Measurements from ENCODE around the gene AFMID.
"Not testable (repeated sequence)": the region's sequence is repeated elsewhere in the genome, so short reads cannot be mapped to it uniquely, and the experiment has no call there.

The AFMID gene

DNA sequence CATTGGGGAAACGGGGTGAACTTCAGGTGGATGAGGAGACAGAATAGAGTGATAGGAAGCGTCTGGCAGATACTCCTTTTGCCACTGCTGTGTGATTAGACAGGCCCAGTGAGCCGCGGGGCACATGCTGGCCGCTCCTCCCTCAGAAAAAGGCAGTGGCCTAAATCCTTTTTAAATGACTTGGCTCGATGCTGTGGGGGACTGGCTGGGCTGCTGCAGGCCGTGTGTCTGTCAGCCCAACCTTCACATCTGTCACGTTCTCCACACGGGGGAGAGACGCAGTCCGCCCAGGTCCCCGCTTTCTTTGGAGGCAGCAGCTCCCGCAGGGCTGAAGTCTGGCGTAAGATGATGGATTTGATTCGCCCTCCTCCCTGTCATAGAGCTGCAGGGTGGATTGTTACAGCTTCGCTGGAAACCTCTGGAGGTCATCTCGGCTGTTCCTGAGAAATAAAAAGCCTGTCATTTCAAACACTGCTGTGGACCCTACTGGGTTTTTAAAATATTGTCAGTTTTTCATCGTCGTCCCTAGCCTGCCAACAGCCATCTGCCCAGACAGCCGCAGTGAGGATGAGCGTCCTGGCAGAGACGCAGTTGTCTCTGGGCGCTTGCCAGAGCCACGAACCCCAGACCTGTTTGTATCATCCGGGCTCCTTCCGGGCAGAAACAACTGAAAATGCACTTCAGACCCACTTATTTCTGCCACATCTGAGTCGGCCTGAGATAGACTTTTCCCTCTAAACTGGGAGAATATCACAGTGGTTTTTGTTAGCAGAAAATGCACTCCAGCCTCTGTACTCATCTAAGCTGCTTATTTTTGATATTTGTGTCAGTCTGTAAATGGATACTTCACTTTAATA lies 37.3 kb downstream of the AFMID start:
- peak; percentile 83 for DNase-seq

DNA sequence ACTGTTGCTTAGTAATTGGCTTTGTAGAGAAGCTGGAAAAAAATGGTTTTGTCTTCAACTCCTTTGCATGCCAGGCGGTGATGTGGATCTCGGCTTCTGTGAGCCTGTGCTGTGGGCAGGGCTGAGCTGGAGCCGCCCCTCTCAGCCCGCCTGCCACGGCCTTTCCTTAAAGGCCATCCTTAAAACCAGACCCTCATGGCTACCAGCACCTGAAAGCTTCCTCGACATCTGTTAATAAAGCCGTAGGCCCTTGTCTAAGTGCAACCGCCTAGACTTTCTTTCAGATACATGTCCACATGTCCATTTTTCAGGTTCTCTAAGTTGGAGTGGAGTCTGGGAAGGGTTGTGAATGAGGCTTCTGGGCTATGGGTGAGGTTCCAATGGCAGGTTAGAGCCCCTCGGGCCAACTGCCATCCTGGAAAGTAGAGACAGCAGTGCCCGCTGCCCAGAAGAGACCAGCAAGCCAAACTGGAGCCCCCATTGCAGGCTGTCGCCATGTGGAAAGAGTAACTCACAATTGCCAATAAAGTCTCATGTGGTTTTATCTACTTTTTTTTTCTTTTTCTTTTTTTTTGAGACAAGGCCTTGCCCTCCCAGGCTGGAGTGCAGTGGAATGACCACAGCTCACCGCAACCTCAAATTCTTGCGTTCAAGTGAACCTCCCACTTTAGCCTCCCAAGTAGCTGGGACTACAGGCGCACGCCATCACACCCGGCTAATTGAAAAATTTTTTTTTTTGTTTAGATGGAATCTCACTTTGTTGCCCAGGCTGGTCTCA lies 38.1 kb downstream of the AFMID start:
- DNase-seq = no peak

DNA sequence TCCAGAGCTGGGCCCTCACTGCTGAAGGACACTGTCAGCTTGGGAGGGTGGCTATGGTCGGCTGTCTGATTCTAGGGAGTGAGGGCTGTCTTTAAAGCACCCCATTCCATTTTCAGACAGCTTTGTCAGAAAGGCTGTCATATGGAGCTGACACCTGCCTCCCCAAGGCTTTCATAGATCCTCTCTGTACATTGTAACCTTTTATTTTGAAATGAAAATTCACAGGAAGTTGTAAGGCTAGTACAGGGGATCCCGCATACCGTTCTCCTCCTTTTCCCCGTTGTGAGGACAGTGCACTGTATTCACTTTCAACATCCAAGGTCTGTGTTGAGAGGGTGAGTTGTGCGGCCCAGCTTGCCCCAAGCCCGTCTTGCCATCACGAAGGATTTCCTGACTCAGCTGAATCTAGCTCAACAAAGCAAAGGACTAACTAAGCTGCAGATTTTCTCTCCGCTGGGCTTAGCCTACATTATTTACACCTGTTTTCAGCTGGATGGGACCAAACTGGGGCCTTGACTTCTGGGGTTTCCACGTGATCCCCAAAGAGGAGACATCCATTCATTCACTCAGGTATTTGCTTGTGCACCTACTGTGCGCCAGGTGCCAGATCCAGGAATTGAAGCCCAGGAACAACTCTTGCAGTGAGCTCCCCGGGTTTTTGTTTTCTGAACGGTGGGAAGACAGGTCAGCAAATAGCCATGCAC lies 39.0 kb downstream of the AFMID start:
- DNase-seq = no peak

DNA sequence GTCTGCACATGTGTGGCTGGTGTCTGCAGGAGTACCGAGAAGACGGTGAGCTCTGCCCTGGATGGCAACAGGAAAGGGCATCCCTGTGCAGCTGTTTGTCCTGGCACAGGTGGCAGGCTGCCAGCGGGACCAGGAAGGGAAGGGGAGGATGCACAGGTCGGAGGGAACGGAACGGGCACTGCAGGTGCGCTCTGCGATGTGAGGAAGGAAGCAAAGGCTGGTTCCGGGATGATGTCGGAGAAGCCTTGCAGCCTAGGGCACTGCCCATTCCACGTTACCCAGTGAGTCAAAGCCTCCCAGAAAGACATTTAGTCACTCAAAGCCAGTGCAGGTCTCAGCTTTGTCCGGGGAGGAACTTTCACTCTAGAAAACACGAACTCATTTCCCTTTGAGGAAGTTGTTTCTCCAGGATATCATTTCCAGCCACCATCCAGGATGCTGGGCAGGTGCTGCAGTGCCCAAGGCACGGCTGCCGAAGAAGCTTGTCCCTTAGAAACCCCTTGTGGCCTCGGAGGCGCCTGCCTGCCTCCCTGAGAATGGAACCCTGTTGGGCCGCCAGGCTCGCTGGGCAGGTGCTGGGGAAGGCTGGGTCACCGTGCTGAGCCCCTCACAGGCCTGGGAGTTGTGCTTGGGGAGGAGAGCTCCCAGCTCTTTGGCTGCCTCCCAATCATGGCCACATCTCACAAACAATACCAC lies 39.7 kb downstream of the AFMID start:
- no peak for DNase-seq

DNA sequence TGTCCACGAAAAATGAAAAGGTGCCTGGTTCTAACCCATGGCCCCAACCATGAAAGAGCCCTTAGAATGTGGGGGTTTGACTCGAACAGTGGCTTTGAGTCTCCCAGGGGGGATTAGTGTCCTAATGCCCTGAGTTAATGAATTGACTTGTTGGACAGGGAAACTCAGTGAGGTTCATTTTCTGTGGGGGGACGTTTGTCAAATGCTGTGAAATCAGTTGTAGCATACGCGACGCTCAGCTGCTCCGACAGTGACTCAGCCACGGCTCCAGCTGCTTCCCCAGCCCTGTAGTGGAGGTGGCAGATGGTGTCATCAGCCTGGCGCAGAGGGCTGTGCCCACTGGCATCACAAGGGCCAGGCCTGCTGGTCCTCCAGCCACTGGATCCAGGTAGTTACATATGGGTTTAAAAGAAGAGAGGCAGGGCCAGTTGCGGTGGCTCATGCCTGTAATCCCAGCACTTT lies 40.3 kb downstream of the AFMID start:
- no peak for DNase-seq

DNA sequence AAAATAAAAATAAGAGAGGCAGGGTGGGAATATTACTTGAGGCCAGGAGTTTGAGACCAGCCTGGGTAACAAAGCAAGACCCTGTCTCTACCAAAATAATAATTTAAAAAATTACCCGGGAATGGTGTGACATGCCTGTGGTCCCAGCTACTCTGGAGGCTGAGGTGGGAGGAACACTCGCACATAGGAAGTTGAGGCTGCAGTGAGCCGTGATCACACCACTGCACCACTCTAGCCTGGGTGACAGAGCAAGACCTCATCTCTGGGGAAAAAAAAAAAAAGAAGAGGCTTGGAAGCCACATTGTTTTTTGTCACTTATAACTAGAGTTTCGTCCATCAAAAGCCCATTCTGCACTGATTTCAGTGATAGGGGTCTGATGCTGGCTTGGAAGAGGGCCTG lies 41.0 kb downstream of the AFMID start:
- DNase-seq = no peak

DNA sequence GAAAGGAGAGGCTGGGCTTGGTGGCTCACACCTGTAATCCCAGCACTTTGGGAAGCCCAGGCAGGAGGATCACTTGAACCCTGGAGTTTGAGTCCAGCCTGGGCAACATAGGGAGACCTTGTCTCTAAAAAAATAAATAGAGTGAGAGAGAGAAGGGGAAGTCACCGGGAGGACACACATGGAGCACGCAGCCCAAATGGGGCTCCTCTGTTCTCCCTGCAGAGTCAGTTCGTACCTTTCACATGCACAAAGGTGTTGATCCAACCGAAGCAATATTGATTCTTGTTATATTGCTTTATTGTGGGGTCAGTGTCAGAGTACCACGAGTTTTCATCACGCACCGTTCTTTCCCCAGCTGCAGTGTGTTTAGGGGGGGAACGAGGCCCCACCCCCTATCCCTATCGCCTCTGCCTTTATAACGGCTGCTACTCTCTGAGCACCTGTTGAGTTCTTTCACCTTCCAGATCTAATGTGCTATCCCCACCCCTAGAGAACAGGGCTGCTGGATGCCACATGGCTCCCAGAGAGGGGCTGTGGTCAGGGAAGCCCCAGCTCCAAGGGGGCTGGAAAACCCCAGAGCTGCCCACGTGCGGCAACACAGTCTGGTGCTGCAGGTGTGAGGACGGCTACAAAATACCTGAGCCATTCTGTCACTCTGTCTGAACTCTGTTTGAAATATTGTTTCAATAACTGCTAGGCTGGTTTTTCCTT lies 43.2 kb downstream of the AFMID start:
- no peak for DNase-seq

DNA sequence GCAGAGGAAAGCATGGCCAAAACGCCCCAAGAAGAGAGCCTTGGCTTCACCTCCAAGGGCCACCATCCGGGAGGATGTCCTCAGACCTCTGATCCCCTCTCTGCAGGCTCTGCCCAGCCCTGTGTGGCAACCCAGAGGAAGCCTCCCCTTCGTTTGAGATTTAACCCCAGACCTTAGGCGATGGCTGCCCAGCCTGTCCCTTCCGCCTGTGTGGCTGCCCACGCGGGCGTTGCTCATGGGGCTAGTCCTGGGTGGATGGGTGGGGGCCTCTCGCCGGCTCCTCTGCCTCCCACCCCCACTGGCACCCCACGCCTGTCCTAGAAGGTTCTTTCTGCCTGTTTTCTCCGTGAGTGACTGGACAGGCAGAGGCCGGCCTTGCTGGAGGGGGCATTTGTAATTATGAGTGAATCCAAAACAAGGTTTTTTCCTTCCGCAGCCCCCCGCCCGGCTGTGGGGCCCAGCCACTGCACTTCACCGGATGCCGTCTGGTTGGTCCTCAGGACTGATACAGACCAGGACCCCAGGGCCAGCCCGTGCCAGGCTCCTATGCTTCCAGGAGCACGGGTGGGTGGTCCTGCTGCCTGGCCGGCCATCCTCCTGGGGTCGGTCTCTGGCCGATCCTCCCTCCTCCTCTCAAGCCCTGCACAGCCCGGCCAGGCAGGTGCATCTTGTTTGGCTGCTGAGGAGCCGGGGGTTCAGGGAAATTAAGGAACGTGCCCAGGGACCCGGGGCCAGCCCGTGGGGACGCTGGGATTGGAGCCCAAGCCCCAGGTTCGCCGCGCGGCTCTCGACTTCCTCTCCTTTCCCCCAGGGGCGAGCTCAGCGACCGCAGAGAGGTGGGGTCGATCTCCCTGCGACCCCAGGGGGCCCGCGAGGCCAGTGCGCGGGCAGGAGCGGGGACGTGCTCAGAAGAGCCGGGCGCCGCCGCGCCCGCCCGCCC lies 44.1 kb downstream of the AFMID start, which contains the start of gene TMEM235:
TSS of gene TMEM235 (plus strand) at position 636 of the 940 bp plus-strand sequence. CDS start 393 bp downstream, outside the sequence.
- no peak for DNase-seq

DNA sequence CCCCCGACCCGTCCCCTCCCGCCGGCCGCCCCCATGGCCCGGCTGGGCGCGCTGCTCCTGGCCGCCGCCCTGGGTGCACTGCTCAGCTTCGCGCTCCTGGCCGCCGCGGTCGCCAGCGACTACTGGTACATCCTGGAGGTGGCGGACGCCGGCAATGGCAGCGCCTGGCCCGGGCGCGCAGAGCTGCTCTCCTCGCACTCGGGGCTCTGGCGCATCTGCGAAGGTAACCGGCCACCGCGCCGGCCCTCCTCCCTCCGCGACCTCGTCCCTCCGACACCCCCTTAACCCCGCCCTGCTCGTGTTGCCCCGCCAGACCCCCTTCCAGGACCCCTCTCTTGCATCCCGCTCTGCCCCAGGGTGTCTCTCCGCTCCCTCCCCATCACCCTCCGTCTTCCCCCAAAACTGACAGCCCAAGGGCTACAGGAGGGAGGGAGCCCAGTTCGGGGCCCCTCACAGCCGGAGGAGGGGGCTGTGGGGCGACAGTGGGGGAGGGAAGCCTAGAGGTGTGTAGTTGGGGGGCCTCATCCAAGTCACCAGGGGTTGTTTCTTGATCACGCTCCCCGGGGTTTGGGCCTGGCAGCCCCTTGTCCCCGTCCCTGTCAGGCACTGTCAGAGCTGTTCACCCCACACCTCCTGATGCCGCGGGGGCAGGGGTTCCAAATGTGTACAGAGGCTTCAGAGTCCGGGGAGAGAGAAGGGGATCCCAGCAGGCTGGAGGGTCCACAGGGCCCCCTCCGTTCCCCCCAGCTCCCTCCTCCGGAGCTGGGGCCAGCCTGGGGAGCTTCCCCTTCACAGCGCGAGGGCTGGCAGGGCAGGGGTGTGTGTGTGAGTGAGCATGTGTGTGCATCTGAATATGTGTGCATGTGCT lies 45.1 kb downstream of the AFMID start:
- DNase-seq = no peak

DNA sequence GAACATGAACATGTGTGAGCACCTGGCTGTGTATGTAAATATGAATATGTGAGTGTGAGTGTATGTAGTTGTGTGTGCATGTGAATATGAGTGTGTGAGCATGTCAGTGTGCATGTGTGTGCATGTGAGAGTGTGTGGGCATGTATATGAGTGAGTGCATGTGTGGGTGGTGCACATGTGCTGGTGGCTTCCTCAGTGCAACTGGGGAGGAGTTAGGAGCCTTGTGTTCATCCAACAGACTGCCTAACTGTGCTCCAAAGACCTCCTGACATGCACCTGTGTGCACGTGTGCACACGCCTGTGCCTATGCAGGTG lies 45.7 kb downstream of the AFMID start:
- no peak for DNase-seq

DNA sequence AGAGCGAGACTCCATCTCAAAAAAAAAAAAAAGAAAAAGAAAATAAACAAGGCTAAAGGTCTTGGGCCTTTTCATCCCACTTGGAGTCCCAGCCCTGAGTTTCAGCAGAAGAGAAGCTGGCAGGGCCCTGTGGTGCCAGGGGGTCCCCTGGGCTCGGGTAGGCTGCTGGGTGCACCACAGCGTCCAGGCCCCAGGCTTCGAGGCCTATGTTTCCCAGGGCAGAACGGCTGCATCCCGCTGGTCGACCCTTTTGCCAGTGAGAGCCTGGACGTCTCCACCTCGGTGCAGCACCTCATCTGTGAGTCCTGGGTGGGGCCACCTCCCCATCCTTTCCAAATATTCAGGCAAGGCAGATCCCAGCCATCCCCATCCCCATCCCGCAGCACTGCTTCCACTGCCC lies 46.5 kb downstream of the AFMID start:
- DNase-seq = no peak

DNA sequence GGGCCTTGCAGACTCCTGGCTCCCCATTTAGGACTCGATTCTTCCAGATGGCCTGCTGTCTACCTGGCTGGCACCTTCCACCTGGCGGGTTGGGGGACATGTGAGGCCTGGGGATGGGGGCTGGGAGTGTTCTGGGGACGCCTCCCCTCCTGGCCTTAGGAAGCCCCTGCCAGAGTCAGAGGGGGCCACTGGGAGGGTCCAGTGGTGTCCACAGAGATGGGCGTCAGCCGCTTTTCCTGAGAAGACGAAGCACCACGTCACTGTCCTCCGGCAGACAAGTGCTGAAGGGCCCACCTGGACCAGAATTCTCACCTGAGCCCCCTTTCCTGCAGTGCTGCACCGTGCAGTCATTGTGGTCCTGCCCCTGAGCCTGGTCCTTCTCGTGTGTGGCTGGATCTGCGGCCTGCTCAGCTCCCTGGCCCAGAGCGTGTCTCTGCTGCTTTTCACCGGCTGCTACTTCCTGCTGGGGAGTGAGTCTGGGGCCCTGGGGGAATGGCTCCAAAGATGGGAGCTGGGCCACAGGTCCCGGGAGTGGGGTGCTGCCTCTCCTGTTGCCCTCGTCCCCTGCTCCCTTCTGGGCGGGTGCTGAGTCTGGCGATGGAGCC lies 47.2 kb downstream of the AFMID start:
- no peak for DNase-seq

DNA sequence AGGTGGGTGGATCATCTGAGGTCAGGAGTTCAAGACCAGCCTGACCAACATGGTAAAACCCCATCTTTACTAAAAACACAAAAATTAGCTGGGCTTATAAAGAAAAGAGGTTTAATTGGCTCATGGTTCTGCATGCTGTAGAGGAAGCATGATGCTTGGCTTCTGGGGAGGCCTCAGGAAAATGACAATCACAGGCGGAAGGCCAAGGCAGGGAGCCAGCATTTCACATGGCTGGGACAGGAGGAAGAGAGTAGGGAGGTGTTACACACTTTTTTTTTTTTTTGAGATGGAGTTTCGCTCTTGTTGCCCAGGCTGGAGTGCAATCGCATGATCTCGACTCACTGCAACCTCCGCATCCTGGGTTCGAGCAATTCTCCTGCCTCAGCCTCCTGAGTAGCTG lies 47.9 kb downstream of the AFMID start:
- not testable (repeated sequence) for DNase-seq

DNA sequence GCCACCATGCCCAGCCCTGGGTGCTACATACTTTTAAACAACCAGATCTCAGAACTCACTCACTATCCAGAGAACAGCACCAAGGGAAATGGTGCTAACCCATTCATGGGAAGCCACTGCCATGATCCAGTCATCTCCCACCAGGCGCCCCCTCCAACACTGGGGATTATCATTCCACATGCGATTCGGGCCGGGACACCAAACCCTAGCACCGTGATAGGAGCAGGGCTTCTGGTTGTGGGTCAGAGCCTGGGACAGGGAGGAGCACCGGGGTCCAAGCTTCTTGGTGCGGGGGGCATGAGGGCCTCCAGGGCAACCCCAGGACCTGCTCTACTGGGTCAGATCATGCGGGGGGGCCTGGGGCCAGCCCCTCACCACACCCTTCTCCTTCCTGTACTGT lies 48.7 kb downstream of the AFMID start:
- DNase-seq = no peak

DNA sequence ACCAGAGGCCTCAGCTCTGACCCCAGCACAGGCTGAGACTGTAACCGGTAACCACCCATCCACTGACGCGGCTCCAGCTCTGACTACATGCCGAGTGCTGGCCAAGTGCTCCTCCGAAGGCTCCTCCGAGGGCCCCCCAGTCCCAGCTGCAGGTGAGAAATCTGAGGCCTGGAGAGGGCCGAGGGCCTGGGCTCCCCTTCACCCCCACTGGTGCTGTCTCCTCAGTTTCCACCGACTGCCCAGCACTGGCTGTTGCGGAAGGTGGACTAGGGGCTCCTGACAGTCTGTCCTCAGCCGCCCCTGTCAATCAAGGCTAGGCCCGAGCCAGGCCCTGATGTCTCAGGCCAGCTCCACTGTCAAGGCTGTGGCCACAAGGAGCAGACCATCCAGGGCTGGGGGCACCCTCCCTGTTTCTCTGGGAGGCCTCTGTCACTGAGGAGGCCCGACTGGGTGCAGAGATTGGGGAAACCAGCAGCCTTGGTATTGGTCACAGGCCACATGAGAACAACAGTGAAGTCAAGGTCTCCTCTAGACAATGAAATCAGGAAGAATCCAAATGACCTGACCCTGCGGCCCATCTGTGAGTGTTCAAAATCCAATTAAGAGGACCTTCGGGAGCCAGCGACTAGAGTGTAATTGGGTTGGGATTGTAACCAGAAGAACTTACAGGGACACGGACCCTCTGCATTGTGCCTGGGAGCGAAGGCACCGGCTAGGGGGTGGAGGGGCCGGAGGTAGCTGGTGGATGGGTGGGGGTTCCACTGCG lies 49.4 kb downstream of the AFMID start:
- no peak for DNase-seq

DNA sequence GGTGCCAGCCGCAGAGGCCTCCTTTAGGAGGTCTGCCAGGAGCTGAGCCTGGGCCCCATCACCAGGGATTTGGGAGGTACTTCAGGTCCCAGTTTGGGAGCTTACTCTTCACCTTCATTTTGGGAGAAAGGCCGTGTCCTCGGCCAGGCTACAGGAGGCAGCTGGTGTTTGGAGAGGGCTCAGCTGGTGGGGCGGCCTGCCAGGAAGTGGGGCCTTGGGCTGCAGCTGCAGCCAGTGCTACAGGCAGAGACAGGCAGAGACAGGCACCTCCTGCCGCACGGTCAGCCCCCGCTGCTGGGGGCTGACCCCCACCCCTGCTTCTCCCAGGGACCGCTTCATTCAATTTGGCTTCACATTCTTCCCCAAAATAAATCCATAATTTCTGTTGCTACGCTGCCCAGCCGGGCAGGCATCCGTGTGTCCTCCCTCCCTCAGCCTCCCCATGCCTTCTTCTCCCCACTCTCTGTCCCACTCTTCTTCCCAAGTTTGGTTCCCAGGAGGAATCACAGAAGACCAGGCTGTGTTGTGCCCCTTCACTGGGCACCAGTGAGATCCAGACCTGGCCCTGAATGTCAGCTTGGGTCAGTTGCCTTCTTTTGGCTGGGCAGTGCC lies 50.3 kb downstream of the AFMID start:
- DNase-seq = no peak

DNA sequence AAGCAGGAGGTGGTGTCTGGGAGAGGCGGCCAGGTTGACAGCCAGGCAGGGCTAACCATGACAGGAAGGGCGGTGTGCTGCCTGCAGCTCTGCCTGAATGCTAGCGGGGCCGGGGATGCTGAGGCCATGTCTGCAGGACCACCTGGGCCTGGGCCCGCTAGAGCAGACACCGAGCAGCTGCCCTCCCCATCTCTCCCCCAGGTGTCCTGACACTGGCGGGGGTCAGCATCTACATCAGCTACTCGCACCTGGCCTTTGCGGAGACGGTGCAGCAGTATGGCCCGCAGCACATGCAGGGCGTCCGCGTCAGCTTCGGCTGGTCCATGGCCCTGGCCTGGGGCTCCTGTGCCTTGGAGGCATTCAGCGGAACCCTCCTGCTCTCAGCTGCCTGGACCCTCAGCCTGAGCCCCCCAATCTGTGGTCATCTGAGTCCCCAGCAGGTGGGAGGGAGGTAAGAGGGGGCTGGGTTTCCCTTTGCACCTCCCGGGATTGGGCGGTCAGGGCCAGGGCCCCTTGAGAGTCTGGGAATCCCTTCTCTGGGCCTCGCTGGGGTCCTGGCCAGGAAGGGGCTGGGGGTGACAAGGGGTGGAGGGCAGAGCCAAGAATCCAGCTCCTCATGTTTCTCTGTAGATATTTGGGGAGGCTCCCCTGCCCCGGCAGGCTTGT lies 51.8 kb downstream of the AFMID start:
- DNase-seq = no peak

DNA sequence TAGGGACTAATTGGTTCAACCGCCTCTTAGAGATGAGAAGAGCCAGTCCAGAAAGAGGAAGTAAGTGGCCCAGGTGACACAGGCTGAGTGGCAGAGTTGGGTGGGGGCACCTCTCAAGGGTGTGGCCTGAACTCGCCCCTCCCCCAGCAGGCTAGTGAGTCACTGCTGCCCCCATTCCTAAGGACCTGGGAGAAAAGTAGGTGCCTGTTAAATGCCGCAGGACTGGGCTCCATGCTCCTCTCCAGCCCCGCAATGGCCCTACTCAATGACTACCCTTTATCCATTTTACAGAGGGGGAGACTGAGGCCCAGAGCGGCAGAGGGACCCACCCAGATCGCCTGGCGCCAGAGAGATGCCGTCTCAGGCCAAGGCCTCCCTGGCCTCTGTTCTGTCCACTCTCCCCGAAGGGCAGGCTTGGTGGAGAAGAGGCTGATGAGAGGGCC lies 52.3 kb downstream of the AFMID start:
- no peak for DNase-seq

Data from NCI-H2227 treated with DMSO at 0.1 percent for 48 hours (cell line).